Right atrium auricular region (tissue), 2 donors: Measurements from ENCODE around the gene GTF2A1. TPM values are rescaled to one million over a fixed set of nuclear protein-coding genes. Genes with fewer than 3 reads are reported as not detected.

Experiments
- DNase-seq: peaks from one replicate; pipeline ENCODE4 v3.0.0-alpha.2; 2019; ENCODE audit warnings: low spot score
- H3K27ac ChIP-seq, 2 donors: fragments of 200-600 bp; sonication (generic); 1 replicate in 1 of 2; 2 replicates in 1 of 2; pipeline ENCODE4 v1.5.1; 2016 to 2019
- H3K27me3 ChIP-seq, 2 donors: fragments of 200-600 bp; sonication (generic); one replicate each; pipeline versions ENCODE4 v1.5.1 to v1.6.0; 2017 to 2019
- H3K36me3 ChIP-seq: fragments of 200-600 bp; sonication (generic); one replicate; pipeline ENCODE4 v1.5.1; 2016
- H3K4me1 ChIP-seq, 2 donors: fragments of 200-600 bp; sonication (generic); one replicate each; pipeline versions ENCODE4 v1.5.1 to v1.6.0; 2017 to 2019
- H3K4me3 ChIP-seq, 2 donors: fragments of 200-600 bp; sonication (generic); 1 replicate in 1 of 2; 2 replicates in 1 of 2; pipeline ENCODE4 v1.5.1; 2017 to 2019; ENCODE audit warnings: mild to moderate bottlenecking in 1 of 2, moderate library complexity in 1 of 2
- H3K9me3 ChIP-seq, 2 donors: fragments of 200-600 bp; sonication (generic); one replicate each; pipeline ENCODE4 v1.5.1; 2019
- total RNA-seq, 2 donors: library from RNA; depleted of rRNA; stranded (reverse); fragments of >200 nt; gene quantifications; one replicate each; pipeline ENCODE4 v1.1.0, GENCODE V29; 2016
- TF ChIP-seq, protein P1 (sequence below), 2 donors: fragments of 200-600 bp; sonication (generic); IDR thresholded peaks; one replicate each; pipeline ENCODE4 v1.5.1; 2019; ENCODE audit warnings: antibody characterized with exemption in 2 of 2

GTF2A1 gene
- total RNA-seq, 2 donors from 2014 or later = 14.6 to 17.1 TPM

GRCh38 chr14:81157431-81157830 lies 63.3 kb downstream of the GTF2A1 start:
- H3K36me3 ChIP-seq = no peaks in the 10 kb centered on the region
- no peaks in the 10 kb centered on the region for H3K9me3 ChIP-seq
- H3K27ac ChIP-seq = no peak overlapping the region
- H3K4me3 ChIP-seq = no peak overlapping the region
- DNase-seq = no peak
- H3K27me3 ChIP-seq = no peaks in the 10 kb centered on the region
- TF ChIP-seq, protein P1, sequence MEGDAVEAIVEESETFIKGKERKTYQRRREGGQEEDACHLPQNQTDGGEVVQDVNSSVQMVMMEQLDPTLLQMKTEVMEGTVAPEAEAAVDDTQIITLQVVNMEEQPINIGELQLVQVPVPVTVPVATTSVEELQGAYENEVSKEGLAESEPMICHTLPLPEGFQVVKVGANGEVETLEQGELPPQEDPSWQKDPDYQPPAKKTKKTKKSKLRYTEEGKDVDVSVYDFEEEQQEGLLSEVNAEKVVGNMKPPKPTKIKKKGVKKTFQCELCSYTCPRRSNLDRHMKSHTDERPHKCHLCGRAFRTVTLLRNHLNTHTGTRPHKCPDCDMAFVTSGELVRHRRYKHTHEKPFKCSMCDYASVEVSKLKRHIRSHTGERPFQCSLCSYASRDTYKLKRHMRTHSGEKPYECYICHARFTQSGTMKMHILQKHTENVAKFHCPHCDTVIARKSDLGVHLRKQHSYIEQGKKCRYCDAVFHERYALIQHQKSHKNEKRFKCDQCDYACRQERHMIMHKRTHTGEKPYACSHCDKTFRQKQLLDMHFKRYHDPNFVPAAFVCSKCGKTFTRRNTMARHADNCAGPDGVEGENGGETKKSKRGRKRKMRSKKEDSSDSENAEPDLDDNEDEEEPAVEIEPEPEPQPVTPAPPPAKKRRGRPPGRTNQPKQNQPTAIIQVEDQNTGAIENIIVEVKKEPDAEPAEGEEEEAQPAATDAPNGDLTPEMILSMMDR (IDR thresholded peaks at IDR 0.05) = no peak
- H3K4me1 ChIP-seq = no peaks in the 10 kb centered on the region

DNA sequence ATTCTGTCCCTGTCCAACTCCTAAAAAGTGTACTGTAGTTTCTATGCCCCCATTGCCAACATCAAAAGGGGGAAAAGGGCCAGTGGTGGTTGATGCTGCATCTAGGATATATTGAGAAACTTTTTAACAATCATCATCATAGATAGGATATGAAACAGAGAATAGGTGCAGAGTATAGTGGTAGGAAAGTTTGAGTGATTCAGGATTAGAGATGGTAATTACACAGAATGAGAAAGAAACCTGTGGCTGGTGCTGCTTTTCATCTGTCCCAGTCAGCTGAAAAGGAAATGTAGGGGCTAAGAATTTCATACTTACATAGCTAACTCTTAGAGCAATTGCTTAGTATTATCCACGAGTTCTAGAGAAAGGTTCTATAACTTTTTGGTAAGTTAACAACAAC lies 67.6 kb downstream of the GTF2A1 start:
- no peaks in the 10 kb centered on the region for H3K36me3 ChIP-seq
- no peak overlapping the region for H3K4me3 ChIP-seq
- H3K27me3 ChIP-seq = no peaks in the 10 kb centered on the region
- TF ChIP-seq, protein P1 (IDR thresholded peaks at IDR 0.05) = no peak
- DNase-seq = no peak
- no peak overlapping the region for H3K27ac ChIP-seq
- H3K9me3 ChIP-seq = no peaks in the 10 kb centered on the region
- H3K4me1 ChIP-seq = no peaks in the 10 kb centered on the region

DNA sequence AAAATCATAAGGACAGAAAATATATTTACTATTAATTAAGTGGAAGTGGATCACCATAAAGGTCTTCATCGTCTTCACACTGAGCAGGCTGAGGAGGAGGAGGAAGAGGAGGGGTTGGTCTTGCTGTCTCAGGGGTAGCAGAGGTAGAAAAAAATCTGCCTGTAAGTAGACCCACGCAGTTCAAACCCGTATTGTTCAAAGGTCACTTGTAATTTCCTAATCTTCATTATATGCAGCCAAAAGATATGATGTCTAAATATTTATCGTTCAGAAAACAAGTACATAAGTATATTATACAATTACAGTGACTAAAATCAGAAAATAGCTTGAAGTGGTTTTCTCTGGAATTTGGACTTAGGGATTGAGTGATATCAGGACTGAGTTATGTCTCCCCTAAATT lies 72.1 kb downstream of the GTF2A1 start:
- Histone ChIP-seq H3K4me1 (no peaks in the 10 kb centered on the region), H3K27me3 (no peaks in the 10 kb centered on the region), H3K4me3 (no peak overlapping the region), H3K9me3 (no peaks in the 10 kb centered on the region), H3K36me3 (no peaks in the 10 kb centered on the region), H3K27ac (no peak overlapping the region)
- TF ChIP-seq, protein P1 (IDR thresholded peaks at IDR 0.05) = no peak
- DNase-seq = no peak

- H3K4me3 ChIP-seq = no peak overlapping the region
- TF ChIP-seq, protein P1 (IDR thresholded peaks at IDR 0.05) = no peak
- no peaks in the 10 kb centered on the region for H3K27me3 ChIP-seq
- H3K9me3 ChIP-seq = no peaks in the 10 kb centered on the region
- no peaks in the 10 kb centered on the region for H3K36me3 ChIP-seq
- H3K27ac ChIP-seq = no peak overlapping the region
- H3K4me1 ChIP-seq = no peaks in the 10 kb centered on the region
- no peak for DNase-seq
These were observed 73.4 kb downstream of the GTF2A1 start for GRCh38 chr14:81147140-81147897.

DNA sequence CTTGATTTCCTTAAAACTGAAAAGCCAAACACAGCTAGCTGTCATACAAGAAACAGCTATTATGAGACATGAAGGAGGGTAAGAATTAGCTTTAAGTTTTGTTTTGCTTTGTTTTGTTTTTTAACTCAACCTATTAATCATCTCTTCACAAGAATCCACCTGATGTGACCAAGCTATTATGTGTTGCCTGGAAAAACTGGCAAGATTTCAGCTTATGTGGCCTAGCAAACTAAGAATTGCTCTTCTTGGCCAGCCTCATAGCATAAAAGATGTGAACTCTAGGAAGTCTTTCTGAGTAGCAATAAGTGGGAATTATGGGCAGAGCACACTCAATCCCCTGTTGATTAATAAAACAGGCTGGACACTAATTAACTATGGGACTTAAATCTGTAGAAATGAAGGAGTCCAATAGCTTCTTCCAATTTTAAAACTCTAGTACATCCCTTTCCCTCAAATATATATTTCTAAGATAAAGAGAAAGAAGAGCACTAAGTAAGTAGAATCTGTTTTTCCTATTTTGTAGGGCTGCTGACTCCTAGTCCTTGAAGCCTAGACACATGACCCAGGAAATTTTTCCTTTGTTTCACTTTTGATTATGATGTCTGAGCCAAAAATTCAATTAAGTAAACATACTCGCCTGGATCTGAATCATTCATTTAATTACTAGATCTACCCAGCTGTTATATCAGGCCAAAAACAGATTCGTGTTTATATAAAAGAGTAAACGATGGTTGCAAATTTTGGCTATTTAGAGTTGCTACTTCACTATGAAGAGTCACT lies 75.7 kb downstream of the GTF2A1 start:
- H3K4me3 ChIP-seq = no peak overlapping the region
- no peaks in the 10 kb centered on the region for H3K36me3 ChIP-seq
- H3K4me1 ChIP-seq = no peaks in the 10 kb centered on the region
- H3K9me3 ChIP-seq = no peaks in the 10 kb centered on the region
- no peak overlapping the region for H3K27ac ChIP-seq
- DNase-seq = no peak
- TF ChIP-seq, protein P1 (IDR thresholded peaks at IDR 0.05) = no peak
- no peaks in the 10 kb centered on the region for H3K27me3 ChIP-seq
